GM18505 (cell line): ENCODE results near the gene RPL14.
A peak's percentile ranks its signal among the peaks of the same experiment; 100 is the strongest.

Experiments used
- ATAC-seq: cut with Tn5 transposase; IDR thresholded peaks from one replicate; pipeline ENCODE4 v1.9.1; 2021; ENCODE audit not compliant: unreplicated experiment
- POLR2A ChIP-seq: IDR thresholded peaks from 4 replicates; pipeline ENCODE4 v1.6.1; 2011; ENCODE audit warnings: borderline replicate concordance; ENCODE audit not compliant: insufficient read depth, insufficient read length; ENCODE audit errors: extremely low read depth

The RPL14 gene

DNA sequence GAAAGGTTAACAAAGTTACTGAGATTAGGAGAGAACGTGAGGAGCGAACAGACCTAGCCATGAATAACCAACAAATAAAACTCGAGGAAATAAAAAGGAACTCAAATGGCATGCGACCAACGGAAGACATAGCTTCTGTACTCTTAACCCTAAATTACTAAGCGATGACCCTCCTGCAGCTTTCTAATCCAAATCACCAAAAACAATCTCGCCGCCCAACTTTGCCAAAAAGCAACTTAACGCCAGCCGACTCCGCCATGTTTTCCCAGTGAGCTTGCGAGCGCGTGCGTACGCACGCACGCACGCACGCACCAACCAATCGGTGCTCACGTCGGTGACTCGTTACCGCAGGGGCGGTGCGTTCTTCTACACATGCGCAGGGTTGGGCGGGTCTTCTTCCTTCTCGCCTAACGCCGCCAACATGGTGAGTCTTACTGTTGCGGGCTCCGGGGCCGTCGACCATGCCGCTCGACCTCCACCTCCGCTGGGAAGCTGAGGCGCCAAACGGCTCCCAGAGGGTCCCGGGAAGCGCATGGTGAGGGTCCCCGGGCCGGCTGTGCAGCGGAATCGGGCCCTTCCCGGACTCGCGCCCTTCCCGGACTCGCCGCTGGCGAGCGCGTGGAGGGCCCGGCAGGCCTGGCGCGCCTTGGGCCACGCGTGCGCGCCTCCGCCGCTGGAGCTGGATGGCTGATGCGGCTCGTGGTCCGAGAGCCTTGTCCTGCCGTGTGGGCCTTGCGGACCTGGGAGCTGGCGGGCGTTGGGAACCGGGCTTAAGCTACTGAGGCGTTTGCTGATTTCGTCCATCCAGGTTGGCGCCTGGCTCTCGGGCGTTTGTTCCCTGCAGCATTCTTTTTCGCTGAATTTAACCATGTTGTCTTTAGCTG is at the start of gene RPL14:
RPL14 (plus strand) TSS at position 400 of the 884 bp plus-strand sequence; CDS start at position 533, 133 bp downstream.
- ATAC-seq, result peak; percentile 73
- peak; percentile 98 for TF ChIP-seq POLR2A

GRCh38 chr3:40407611-40408010 is 49.5 kb upstream of the RPL14 start:
- ATAC-seq, result no peak
- no peak for TF ChIP-seq POLR2A

DNA sequence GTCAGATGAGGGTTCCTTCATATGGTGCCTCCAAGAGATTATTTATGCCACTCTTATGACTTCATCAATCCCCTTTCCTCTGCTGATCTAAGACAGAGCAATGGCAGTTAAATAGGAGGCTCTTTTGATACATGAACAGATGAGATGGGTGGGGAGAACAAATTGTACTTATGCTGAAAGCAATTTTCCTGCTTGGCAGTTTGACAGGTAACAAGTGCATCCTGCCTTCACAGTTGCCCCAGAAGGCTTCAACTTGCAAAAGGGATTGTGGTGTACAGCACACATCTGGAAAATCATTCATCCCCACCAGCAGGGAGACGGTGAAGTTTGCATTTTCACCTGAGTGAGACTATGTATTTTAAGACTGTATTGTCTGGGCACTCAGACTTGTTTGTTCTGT is 42.9 kb upstream of the RPL14 start:
- ATAC-seq, result no peak
- no peak for TF ChIP-seq POLR2A

DNA sequence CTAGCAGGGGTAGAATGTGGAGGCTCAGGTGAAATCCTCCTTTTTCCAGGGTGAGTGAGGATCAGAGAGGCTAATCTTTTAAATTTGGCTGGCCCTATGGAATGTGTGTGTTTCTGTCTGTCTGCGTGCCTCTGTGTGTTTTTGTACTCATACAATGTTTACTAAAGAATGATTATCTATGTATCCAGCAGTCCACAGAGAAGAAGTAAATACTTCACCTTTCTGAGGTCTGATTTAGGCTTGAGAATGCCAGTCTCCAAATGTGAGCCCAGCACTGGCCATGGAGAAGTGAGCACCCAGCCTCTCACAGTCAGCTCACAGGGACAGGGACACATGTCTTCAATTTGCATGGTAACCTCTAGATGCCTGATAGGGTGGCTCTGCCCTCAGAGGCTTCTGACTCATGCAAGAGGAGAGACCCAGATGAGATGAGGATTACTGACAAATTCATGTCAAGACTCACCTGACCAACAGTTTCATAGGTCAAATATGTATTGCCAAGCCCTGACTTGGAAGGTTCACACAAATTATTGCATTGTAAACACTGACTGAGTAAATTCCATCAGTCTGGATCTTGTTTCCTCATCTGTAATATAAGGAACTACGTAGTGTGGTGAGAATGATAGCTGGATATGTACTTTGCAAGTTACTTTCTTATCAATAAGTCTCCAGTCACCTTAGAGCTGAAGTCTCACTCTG is 39.1 kb upstream of the RPL14 start:
- no peak for ATAC-seq
- TF ChIP-seq POLR2A, result no peak

GRCh38 chr3:40422861-40423260 is 34.3 kb upstream of the RPL14 start:
- ATAC-seq, result no peak
- no peak for TF ChIP-seq POLR2A

DNA sequence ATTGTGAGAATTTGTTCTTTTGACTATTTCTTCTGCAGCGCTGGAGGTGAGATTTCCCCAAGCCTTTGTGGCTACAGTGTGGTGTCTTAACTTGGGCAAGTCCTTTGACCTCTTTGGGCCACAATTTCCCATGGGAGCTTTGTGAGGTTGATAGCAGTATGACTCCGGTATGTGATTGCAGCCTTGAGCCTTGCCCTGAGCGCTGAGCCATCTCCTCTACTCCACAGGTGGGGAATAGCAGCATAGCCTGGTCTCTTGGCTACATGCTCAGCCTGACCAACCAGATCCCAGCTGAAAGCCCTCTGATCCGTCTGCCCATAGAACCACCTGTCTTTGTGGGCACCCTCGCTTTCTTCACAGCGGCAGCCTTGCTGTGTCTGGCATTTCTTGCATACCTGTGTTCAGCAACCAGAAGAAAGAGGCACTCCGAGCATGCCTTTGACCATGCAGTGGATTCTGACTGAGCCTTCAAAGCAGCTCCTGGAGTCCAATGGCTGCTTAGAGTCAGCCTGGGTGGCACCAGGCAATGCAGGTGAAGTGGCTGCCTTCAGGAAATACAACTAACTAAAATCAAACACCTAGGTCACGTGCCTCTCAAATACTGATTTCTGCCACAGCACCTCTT is 30.0 kb upstream of the RPL14 start:
- no peak for ATAC-seq
- TF ChIP-seq POLR2A, result no peak

DNA sequence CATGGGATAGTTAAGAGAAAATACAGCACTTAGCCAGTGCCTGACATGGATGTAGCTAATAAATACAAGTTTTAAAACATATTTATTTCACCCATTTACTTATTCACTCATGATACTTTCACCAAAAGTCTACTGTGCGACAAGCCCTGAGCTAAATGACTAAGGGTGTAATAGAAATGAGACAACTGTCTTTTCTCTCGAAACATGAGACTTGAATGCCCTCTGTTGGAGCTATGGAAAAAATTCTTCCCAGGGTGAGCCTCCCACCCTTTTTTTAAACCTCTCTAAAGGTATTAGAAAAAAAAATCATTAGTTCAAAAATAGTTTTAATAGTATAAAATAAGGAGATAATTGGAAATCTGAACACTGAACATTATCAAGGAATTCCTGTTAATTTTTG is 24.3 kb upstream of the RPL14 start:
- TF ChIP-seq POLR2A, result no peak
- no peak for ATAC-seq

- no peak for TF ChIP-seq POLR2A
- no peak for ATAC-seq
These were observed 19.2 kb upstream of the RPL14 start for GRCh38 chr3:40437889-40438288.

DNA sequence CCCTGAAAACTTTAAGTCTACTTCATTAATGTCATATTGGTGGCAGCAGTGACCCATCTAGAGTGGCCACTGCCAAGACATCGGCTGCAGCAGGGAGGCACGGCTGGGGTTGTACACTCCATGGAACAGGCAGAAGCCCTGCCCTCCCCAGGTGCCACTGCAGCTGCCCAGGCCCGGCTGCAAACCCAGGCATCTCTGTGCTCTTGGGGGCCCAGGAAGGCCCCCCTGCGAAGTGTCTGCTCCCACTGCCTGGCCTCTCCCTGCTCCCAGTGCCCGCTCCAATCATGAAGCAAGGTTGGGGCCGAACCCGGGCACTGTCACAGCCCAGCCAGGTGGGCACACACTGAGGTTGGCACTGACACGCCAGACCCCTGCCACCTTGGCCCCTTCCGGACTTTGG is 12.1 kb upstream of the RPL14 start:
- no peak for TF ChIP-seq POLR2A
- no peak for ATAC-seq

GRCh38 chr3:40445880-40446279 is 11.3 kb upstream of the RPL14 start:
- no peak for ATAC-seq
- no peak for TF ChIP-seq POLR2A

DNA sequence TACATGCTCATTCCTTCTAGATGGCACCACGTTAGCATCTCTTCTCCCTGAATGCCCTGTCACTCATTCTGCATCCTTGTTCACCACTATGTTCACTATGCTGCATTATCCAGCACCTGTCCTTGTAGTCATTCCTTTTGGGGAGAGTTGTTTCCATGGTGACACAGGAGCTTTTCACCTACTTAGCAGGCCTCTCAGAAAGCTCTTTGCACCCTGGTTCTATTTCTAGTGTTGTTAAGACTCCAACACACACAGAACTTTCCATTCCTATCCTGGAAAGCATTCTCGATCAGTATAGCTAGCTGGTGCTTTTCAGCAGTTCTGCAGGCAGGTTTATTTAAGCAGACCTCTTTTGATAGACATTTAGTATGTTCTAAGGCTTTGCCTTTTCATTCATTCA is 6.7 kb upstream of the RPL14 start:
- TF ChIP-seq POLR2A, result no peak
- no peak for ATAC-seq

DNA sequence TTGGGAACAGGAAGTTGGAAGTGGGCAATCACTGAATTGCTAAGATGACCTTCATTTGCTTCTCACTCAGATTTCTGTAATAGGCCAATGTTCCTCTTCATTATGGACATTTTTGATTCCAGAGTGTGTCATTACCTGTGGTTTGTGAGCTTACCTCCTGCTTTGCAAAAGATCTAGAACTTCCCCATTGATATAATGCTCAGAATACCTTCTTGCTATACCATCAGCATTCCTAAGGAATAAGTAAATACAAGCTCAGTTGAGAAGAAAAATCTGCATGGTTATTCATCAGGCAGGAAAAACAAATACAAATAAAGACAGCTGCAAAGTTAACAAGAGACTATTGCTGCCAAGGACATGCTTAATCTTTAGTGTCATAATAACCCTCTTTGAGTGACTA is 5.6 kb upstream of the RPL14 start:
- TF ChIP-seq POLR2A, result no peak
- no peak for ATAC-seq

- no peak for TF ChIP-seq POLR2A
- no peak for ATAC-seq
These were observed 5.1 kb upstream of the RPL14 start for GRCh38 chr3:40452057-40452456.

- no peak for ATAC-seq
- TF ChIP-seq POLR2A, result no peak
These were observed 4.6 kb upstream of the RPL14 start for GRCh38 chr3:40452562-40452875.
